Head of caudate nucleus (tissue), 42 donors: ENCODE data around the gene KRT6A.
"Not testable (repeated sequence)": the region's sequence is repeated elsewhere in the genome, so short reads cannot be mapped to it uniquely, and the experiment has no call there.

Experiments used
- DNase-seq, 42 donors: peaks; one replicate each; pipeline versions ENCODE4 v3.0.0 to v3.0.0-alpha.2; 2020 to 2021; ENCODE audit warnings: mixed read lengths in 7 of 42
- intact Hi-C: fragments of 100-400 bp; cut with DNase I; formaldehyde crosslinking; loops from one replicate; pipeline ENCODE4 v1.15.0; 2022

Gene KRT6A

GRCh38 chr12:52487211-52487610 lies 5.8 kb downstream of the KRT6A start:
- intact Hi-C loops = no loop called here
- DNase-seq = no peak

GRCh38 chr12:52486166-52487105 lies 6.6 kb downstream of the KRT6A start:
- intact Hi-C loops = no loop called here
- DNase-seq = no peak

GRCh38 chr12:52480073-52480472 lies 13.0 kb downstream of the KRT6A start:
- intact Hi-C loops = no loop called here
- DNase-seq = no peak

- DNase-seq = no peak
- intact Hi-C loops = no loop called here
These were observed 15.4 kb downstream of the KRT6A start for GRCh38 chr12:52477651-52478050.

GRCh38 chr12:52474212-52474611 lies 18.8 kb downstream of the KRT6A start:
- no peak for DNase-seq
- intact Hi-C loops = no loop called here

GRCh38 chr12:52473768-52474167 lies 19.3 kb downstream of the KRT6A start, which contains the start of gene KRT6C:
Gene KRT6C (minus strand): TSS chr12:52473805. CDS start chr12:52473737, 68 bp downstream.
- no peak for DNase-seq
- intact Hi-C loops = no loop called here

- intact Hi-C loops = no loop called here
- no peak for DNase-seq
These were observed 23.2 kb downstream of the KRT6A start for GRCh38 chr12:52469853-52470252.

- no peak for DNase-seq
- intact Hi-C loops = no loop called here
These were observed 28.2 kb downstream of the KRT6A start for GRCh38 chr12:52464897-52465296.

- DNase-seq = no peak
- intact Hi-C loops = no loop called here
These were observed 31.4 kb downstream of the KRT6A start for GRCh38 chr12:52461693-52462092.

GRCh38 chr12:52458861-52459260 lies 34.2 kb downstream of the KRT6A start:
- intact Hi-C loops = no loop called here
- DNase-seq = no peak

GRCh38 chr12:52455821-52456220 lies 37.2 kb downstream of the KRT6A start:
- DNase-seq = no peak
- intact Hi-C loops = no loop called here

GRCh38 chr12:52454411-52455201 lies 38.5 kb downstream of the KRT6A start:
- intact Hi-C loops = no loop called here

GRCh38 chr12:52452101-52452500 lies 41.0 kb downstream of the KRT6A start, which contains the start of gene KRT6B:
Gene KRT6B (minus strand): TSS chr12:52452146. CDS start chr12:52452078, 68 bp downstream.
- intact Hi-C loops = no loop called here
- peak in 1 of 42 donors; percentile 12 for DNase-seq

More at GRCh38 chr12:52454411-52455201, 38.5 kb downstream of the KRT6A start:
- peak in 2 of 42 donors; percentile 5 to 9 for DNase-seq

- intact Hi-C loops = no loop called here
- DNase-seq = no peak
These were observed 44.8 kb downstream of the KRT6A start for GRCh38 chr12:52448228-52448627.

- DNase-seq, intact Hi-C loops: not testable (repeated sequence)
These were observed 45.9 kb downstream of the KRT6A start for GRCh38 chr12:52447196-52447595.

- intact Hi-C loops = no loop called here
- DNase-seq = no peak
These were observed 46.6 kb downstream of the KRT6A start for GRCh38 chr12:52446367-52447045.

- DNase-seq = no peak
- intact Hi-C loops = no loop called here
These were observed 47.2 kb downstream of the KRT6A start for GRCh38 chr12:52445876-52446275.

GRCh38 chr12:52444647-52445595 lies 48.1 kb downstream of the KRT6A start:
- no peak for DNase-seq
- intact Hi-C loops = no loop called here
